Endodermal cell (in vitro differentiated cells): ENCODE data around the gene CHAD. TPM values are rescaled to one million over a fixed set of nuclear protein-coding genes. Genes with fewer than 3 reads are reported as not detected.

Experiments used
- DNase-seq: peaks from one replicate; pipeline ENCODE4 v3.0.0-alpha.2; 2017
- H3K27ac ChIP-seq: 2 replicates; pipeline ENCODE4 v1.5.1; 2013; ENCODE audit warnings: mild to moderate bottlenecking, low read depth, low read length, moderate library complexity
- H3K27me3 ChIP-seq: 2 replicates; pipeline ENCODE4 v1.6.1; 2013; ENCODE audit warnings: mild to moderate bottlenecking, low read length, moderate library complexity; ENCODE audit not compliant: insufficient read depth, control insufficient read depth, poor library complexity, severe bottlenecking
- H3K36me3 ChIP-seq: 2 replicates; pipeline ENCODE4 v1.7.0; 2013; ENCODE audit warnings: mild to moderate bottlenecking, low read length, moderate library complexity; ENCODE audit not compliant: control insufficient read depth, insufficient read depth
- H3K4me1 ChIP-seq: one replicate; pipeline ENCODE4 v1.7.0; 2013; ENCODE audit warnings: low read length; ENCODE audit not compliant: control insufficient read depth, insufficient read depth
- H3K4me3 ChIP-seq: 2 replicates; pipeline ENCODE4 v1.5.1; 2013; ENCODE audit warnings: mild to moderate bottlenecking, low read length, moderate library complexity
- H3K9ac ChIP-seq: 2 replicates; pipeline ENCODE4 v1.6.1; 2013; ENCODE audit warnings: mild to moderate bottlenecking, low read length, moderate library complexity; ENCODE audit not compliant: poor library complexity, severe bottlenecking; ENCODE audit errors: extremely low read depth
- H3K9me3 ChIP-seq: 2 replicates; pipeline ENCODE4 v1.6.1; 2013; ENCODE audit warnings: mild to moderate bottlenecking, low read length, moderate library complexity; ENCODE audit not compliant: control insufficient read depth
- H3K27ac Mint-ChIP-seq: 2 replicates; pipeline ENCODE4 v1.8.0; 2020; ENCODE audit warnings: mixed read lengths
- H3K27me3 Mint-ChIP-seq: 2 replicates; pipeline ENCODE4 v1.8.0; 2021; ENCODE audit warnings: mild to moderate bottlenecking, mixed read lengths; ENCODE audit not compliant: insufficient read depth
- H3K36me3 Mint-ChIP-seq: 2 replicates; pipeline ENCODE4 v1.8.0; 2020; ENCODE audit warnings: low read depth, mixed read lengths
- H3K4me1 Mint-ChIP-seq: 2 replicates; pipeline ENCODE4 v1.8.0; 2020; ENCODE audit warnings: mixed read lengths
- H3K4me3 Mint-ChIP-seq: 2 replicates; pipeline ENCODE4 v1.8.0; 2020; ENCODE audit warnings: mild to moderate bottlenecking, moderate library complexity, mixed read lengths
- H3K9me3 Mint-ChIP-seq: 2 replicates; pipeline ENCODE4 v1.8.0; 2020; ENCODE audit warnings: mild to moderate bottlenecking, mixed read lengths
- WGBS, 2 experiments: methylation state at CpG; one replicate each; pipeline versions ENCODE4 v1.1.5 to v1.1.7; 2013; ENCODE audit warnings: missing lambda C conversion rate in 2 of 2, mixed read lengths in 1 of 2; ENCODE audit not compliant: insufficient coverage in 1 of 2, insufficient read length in 1 of 2; 5-methylcytosine and 5-hydroxymethylcytosine counted together
- total RNA-seq, 2 donors: library from RNA; stranded (reverse); fragmentation: NEBNext Ultra II Directional in 1 of 2; extraction: Animal tissue kit (Norgen Biotek cat#: 25700) in 1 of 2; gene quantifications; 2 replicates in 1 of 2; 3 replicates in 1 of 2; pipeline ENCODE4 v1.2.1, GENCODE V29; 2021
- TF ChIP-seq, protein P1 (sequence below): fragments of 200-600 bp; sonication (generic); conservative IDR thresholded peaks from 2 replicates; pipeline ENCODE4 v1.5.0; 2021; ENCODE audit warnings: antibody characterized with exemption, mild to moderate bottlenecking

Gene CHAD
- total RNA-seq, 2 donors from 2014 or later: 0.15 TPM; not detected in 1

DNA sequence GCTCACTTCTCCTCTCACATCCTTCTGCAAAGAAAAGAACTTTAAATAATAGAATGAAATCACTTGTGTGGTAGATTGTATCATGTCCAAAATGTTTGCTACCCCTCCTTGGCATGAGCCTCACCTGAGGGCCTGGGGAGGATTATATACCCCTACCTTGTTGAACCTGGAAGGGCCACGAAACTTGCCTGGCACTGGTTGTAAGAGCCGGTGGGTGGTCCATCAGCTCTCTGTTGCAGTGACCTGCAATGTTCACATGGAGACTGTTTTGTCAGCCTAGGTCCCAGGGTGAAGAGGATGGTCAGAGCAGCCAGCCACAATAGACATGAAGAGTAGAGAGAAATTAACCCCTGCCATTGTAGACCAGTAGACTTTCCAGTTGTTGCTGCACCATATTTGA lies 20.2 kb upstream of the CHAD start:
- Histone ChIP-seq H3K27ac (no peak overlapping the region), H3K9me3 (no peaks in the 10 kb centered on the region), H3K4me1 (no peaks in the 10 kb centered on the region), H3K9ac (no peak overlapping the region), H3K4me3 (no peak overlapping the region), H3K36me3 (peaks cover 16% of the 10 kb centered on the region), H3K27me3 (no peaks in the 10 kb centered on the region)
- H3K9me3 Mint-ChIP-seq: no peaks in the 10 kb centered on the region
- no peak for DNase-seq
- H3K4me1 Mint-ChIP-seq: no peaks in the 10 kb centered on the region
- TF ChIP-seq, protein P1, sequence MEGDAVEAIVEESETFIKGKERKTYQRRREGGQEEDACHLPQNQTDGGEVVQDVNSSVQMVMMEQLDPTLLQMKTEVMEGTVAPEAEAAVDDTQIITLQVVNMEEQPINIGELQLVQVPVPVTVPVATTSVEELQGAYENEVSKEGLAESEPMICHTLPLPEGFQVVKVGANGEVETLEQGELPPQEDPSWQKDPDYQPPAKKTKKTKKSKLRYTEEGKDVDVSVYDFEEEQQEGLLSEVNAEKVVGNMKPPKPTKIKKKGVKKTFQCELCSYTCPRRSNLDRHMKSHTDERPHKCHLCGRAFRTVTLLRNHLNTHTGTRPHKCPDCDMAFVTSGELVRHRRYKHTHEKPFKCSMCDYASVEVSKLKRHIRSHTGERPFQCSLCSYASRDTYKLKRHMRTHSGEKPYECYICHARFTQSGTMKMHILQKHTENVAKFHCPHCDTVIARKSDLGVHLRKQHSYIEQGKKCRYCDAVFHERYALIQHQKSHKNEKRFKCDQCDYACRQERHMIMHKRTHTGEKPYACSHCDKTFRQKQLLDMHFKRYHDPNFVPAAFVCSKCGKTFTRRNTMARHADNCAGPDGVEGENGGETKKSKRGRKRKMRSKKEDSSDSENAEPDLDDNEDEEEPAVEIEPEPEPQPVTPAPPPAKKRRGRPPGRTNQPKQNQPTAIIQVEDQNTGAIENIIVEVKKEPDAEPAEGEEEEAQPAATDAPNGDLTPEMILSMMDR: no peak
- H3K36me3 Mint-ChIP-seq: peaks cover 15% of the 10 kb centered on the region
- no peak overlapping the region for H3K4me3 Mint-ChIP-seq
- no peaks in the 10 kb centered on the region for H3K27me3 Mint-ChIP-seq
- no peak overlapping the region for H3K27ac Mint-ChIP-seq
- WGBS, 2 experiments: 90 to 94% methylated on average over 2 of the region's 2 CpGs

DNA sequence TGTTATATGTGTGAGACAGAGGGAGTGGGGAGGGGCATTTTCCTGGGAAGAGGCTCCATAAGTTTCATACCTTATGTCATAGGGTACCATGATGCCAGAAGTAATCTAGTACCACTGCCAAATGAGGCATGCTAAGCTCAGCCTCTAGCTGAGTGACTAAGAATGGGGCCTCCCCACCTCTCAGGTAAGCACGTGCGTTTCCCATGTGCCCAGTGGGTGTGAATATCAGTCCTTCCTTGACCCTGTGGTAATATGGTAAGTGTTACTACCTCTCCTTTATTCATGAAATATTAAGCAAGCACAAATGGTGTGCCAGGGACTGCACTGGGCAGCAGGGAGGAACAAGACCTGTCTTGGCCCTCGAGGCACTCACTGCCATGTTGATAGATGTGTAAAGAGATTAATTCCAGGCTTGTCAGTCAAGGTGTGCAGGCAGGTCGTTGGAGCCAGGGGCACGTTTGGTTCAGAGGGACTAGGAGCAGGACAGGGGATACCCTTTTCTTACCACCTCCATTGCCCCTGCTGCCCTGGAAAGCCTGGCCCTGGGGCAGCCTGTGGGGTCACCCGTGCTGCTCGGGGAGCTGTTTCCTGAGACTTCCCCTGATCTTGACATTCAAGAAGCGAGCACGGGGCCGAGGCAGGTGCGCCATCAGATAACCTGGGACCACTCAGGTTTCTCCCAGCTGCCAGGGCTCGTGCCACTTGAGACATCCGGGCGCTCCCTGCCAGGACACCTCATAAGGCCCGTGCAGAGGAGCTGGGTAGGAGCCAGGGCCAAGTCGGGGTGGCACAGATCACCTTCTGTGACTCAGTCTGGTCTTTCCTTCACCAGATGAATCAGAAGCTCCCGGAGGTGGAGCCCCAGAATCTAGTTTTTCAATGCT lies 18.8 kb upstream of the CHAD start:
- H3K9ac ChIP-seq: no peak overlapping the region

DNA sequence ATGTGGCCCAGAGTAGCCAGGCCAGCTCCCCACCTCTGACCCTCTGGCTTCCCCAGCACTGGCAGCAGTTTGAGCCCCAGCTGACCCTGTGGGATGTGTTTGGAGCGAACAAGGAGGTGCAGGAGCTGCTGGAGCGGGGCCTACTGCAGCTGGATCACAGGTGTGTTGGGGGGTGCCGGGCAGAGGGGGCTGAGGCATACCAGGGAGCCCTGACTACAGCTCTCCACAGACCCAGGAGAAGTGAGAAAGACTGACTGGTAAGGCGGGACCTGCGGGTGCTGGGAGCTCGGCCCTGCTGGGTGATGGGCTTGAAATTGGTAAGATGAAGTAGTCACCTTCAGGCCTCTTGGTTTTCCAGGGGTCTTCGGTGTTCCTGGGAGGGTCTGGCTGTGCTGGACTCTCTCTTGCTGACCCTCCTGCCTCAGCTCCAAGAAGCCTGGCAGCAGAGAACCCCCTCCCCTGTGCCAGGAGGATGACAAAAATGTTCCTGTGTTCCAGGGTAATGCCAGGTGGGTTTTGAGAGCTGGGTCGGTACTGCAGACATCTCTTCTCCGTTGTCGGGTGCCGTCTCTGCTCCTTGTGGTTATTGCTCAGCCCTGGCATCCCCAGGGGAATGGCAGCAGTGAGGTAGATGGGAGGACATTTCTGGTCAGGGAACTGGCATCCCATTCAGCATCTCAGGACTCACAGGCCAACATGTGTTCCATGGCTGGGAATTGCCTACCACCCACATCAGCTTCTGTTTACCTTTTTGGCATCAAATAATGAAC lies 15.9 kb upstream of the CHAD start:
- DNase-seq: no peak
- Histone ChIP-seq H3K36me3 (peaks cover 24% of the 10 kb centered on the region), H3K27me3 (no peaks in the 10 kb centered on the region), H3K27ac (no peak overlapping the region), H3K9ac (no peak overlapping the region), H3K4me1 (no peaks in the 10 kb centered on the region), H3K9me3 (no peaks in the 10 kb centered on the region), H3K4me3 (no peak overlapping the region)
- 91 to 94% methylated on average over 10 to 11 of the region's 11 CpGs for WGBS, 2 experiments
- no peak overlapping the region for H3K4me3 Mint-ChIP-seq
- no peak overlapping the region for H3K27ac Mint-ChIP-seq
- no peaks in the 10 kb centered on the region for H3K9me3 Mint-ChIP-seq
- TF ChIP-seq, protein P1: no peak
- peaks cover 23% of the 10 kb centered on the region for H3K36me3 Mint-ChIP-seq
- peaks cover 1% of the 10 kb centered on the region for H3K4me1 Mint-ChIP-seq
- no peaks in the 10 kb centered on the region for H3K27me3 Mint-ChIP-seq

More for the DNA sequence above, 18.8 kb upstream of the CHAD start:
- no peaks in the 10 kb centered on the region for H3K4me1 ChIP-seq
- WGBS, 2 experiments: 91 to 97% methylated on average over 13 to 17 of the region's 17 CpGs
- TF ChIP-seq, protein P1: no peak
- H3K36me3 ChIP-seq: peaks cover 21% of the 10 kb centered on the region
- DNase-seq: no peak
- H3K4me3 ChIP-seq: no peak overlapping the region
- Mint-ChIP-seq H3K4me1 (no peaks in the 10 kb centered on the region), H3K9me3 (no peaks in the 10 kb centered on the region), H3K4me3 (no peak overlapping the region), H3K27ac (no peak overlapping the region), H3K27me3 (no peaks in the 10 kb centered on the region), H3K36me3 (peaks cover 20% of the 10 kb centered on the region)
- no peak overlapping the region for H3K27ac ChIP-seq
- H3K27me3 ChIP-seq: no peaks in the 10 kb centered on the region
- no peaks in the 10 kb centered on the region for H3K9me3 ChIP-seq
